NCI-H748 treated with DMSO at 0.1 percent for 48 hours (cell line): Measurements from ENCODE around the gene BMP5.

Experiments
- DNase-seq: peaks from one replicate; lab custom pipeline; 2025; lab: John Stamatoyannopoulos, UW

The BMP5 gene

DNA sequence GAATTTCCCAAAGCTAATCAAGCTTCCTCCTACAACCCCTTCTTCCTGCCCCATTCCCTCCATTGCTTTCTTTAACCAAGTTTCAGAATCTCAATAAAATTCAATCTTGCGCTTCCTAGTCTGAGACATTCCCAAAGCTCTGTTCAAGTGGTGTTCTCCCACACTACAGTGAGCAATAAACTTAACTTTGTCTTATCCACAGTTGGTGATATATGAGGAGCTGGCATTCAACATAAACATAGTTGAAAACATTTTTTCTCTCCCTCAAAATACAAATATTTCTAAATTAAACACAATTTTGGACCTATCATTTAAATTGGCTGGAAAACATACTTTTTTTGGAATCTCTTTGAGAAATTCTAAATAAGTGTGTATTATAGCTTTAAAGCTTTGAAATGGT, 166.7 kb downstream of the BMP5 start:
- no peak for DNase-seq

- DNase-seq, result no peak
Observed at GRCh38 chr6:55705451-55706440, 169.6 kb downstream of the BMP5 start.

DNA sequence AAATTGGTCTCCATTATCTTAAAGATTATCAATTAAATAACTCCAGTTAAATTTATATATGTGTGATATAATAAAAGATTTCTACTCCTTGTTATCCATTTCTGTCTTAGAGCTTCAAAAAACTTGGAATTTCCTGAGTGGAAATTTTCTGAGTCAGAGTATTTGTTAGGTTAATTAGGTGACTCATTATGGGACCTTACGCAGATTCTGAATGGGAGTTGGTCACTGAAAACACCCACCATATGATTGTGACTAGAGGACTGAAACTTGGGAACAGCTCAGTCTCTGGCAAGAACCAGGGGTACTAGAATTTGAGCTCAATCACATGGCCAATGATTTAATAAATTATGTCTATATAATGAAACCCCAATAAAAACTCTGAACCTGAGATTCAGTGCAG, 171.0 kb downstream of the BMP5 start:
- no peak for DNase-seq
